ENCODE results near the gene CLEC10A.
"Not testable (repeated sequence)": the region's sequence is repeated elsewhere in the genome, so short reads cannot be mapped to it uniquely, and the experiment has no call there.

- TF ChIP-seq CTCF (conservative IDR thresholded peaks at IDR 0.05 in 1 of 2, IDR thresholded peaks at IDR 0.05 in 1 of 2; ENCODE audit: extremely low read depth in 1 of 2, insufficient read depth in 1 of 2, low read depth in 1 of 2, low read length in 2 of 2); EZH2 (IDR thresholded peaks at IDR 0.05; ENCODE audit: borderline replicate concordance, low read length): not testable (repeated sequence)
These were observed 20.8 kb upstream of the CLEC10A start for GRCh38 chr17:7100641-7101379.
